Astrocyte (in vitro differentiated cells and primary cell): ENCODE data around the gene ERG28. TPM values are rescaled to one million over a fixed set of nuclear protein-coding genes. Genes with fewer than 3 reads are reported as not detected.
A peak's percentile ranks its signal among the peaks of the same experiment; 100 is the strongest.

ENCODE experiments used
- DNase-seq: peaks from one replicate; pipeline ENCODE4 v3.0.0-alpha.2; 2010; ENCODE audit warnings: low read depth
- FAIRE-seq: peaks from 2 replicates; lab custom pipeline; 2011; peaks lifted over from hg19 to GRCh38; lab: Jason Lieb, UNC
- H2AFZ ChIP-seq: 2 replicates; pipeline ENCODE4 v1.6.0; 2012; ENCODE audit warnings: low read depth, low read length, inconsistent platforms
- H3K27ac ChIP-seq: 2 replicates; pipeline ENCODE4 v1.5.1; 2011; ENCODE audit warnings: low read depth, low read length, inconsistent platforms
- H3K27me3 ChIP-seq: 2 replicates; pipeline ENCODE4 v1.6.0; 2011; ENCODE audit warnings: low read length, inconsistent platforms; ENCODE audit not compliant: insufficient read depth
- H3K36me3 ChIP-seq: 2 replicates; pipeline ENCODE4 v1.5.1; 2011; ENCODE audit warnings: low read length, inconsistent platforms; ENCODE audit not compliant: insufficient read depth
- H3K4me1 ChIP-seq: 2 replicates; pipeline ENCODE4 v1.5.1; 2011; ENCODE audit warnings: low read length, inconsistent platforms; ENCODE audit not compliant: insufficient read depth
- H3K4me2 ChIP-seq: 2 replicates; pipeline ENCODE4 v1.6.0; 2012; ENCODE audit warnings: low read length, inconsistent platforms
- H3K4me3 ChIP-seq: 2 replicates; pipeline ENCODE4 v1.5.1; 2011; ENCODE audit warnings: low read depth, mild to moderate bottlenecking, low read length, inconsistent platforms; ENCODE audit not compliant: insufficient read depth
- H3K79me2 ChIP-seq: 2 replicates; pipeline ENCODE4 v1.6.0; 2012; ENCODE audit warnings: mild to moderate bottlenecking, low read length, inconsistent platforms; ENCODE audit not compliant: insufficient read depth
- H3K9ac ChIP-seq: 2 replicates; pipeline ENCODE4 v1.6.0; 2012; ENCODE audit warnings: mild to moderate bottlenecking, low read length, inconsistent platforms
- H3K9me3 ChIP-seq: 2 replicates; pipeline ENCODE4 v1.5.1; 2012; ENCODE audit warnings: low read depth, mild to moderate bottlenecking, low read length, inconsistent platforms; ENCODE audit not compliant: insufficient read depth
- H4K20me1 ChIP-seq: 2 replicates; pipeline ENCODE4 v1.6.0; 2012; ENCODE audit warnings: low read length, inconsistent platforms; ENCODE audit not compliant: insufficient read depth
- H3K27ac Mint-ChIP-seq: one replicate; pipeline ENCODE4 v1.8.0; 2021; ENCODE audit warnings: mild to moderate bottlenecking, mixed read lengths; ENCODE audit not compliant: unreplicated experiment
- H3K27me3 Mint-ChIP-seq: one replicate; pipeline ENCODE4 v1.8.0; 2021; ENCODE audit warnings: low read depth, mixed read lengths; ENCODE audit not compliant: unreplicated experiment
- H3K36me3 Mint-ChIP-seq: one replicate; pipeline ENCODE4 v1.8.0; 2021; ENCODE audit warnings: low read depth, mixed read lengths; ENCODE audit not compliant: unreplicated experiment
- H3K4me1 Mint-ChIP-seq: one replicate; pipeline ENCODE4 v1.8.0; 2021; ENCODE audit warnings: low read depth, mixed read lengths; ENCODE audit not compliant: unreplicated experiment
- H3K4me3 Mint-ChIP-seq: one replicate; pipeline ENCODE4 v1.8.0; 2021; ENCODE audit warnings: mild to moderate bottlenecking, moderate library complexity, mixed read lengths; ENCODE audit not compliant: unreplicated experiment
- H3K9me3 Mint-ChIP-seq: one replicate; pipeline ENCODE4 v1.8.0; 2021; ENCODE audit warnings: mild to moderate bottlenecking, mixed read lengths; ENCODE audit not compliant: unreplicated experiment
- EZH2 ChIP-seq: IDR thresholded peaks from 2 replicates; pipeline ENCODE4 v1.6.1; 2012; ENCODE audit warnings: mild to moderate bottlenecking, low read length, inconsistent platforms; ENCODE audit not compliant: insufficient read depth
- total RNA-seq: library from RNA; stranded (reverse); gene quantifications from 2 replicates; pipeline ENCODE4 v1.2.1, GENCODE V29; 2021
- TF ChIP-seq, protein P1 (sequence below): IDR thresholded peaks from 2 replicates; pipeline ENCODE4 v1.5.1; 2011; ENCODE audit warnings: low read depth, mild to moderate bottlenecking, inconsistent platforms, low read length, moderate library complexity; ENCODE audit not compliant: insufficient read depth

The ERG28 gene
- total RNA-seq, 1 donor from 2014 or later = 23.1 TPM

GRCh38 chr14:75705014-75705413, 44.3 kb upstream of the ERG28 start:
- Mint-ChIP-seq H3K36me3 (peaks cover 13% of the 10 kb centered on the region), H3K4me3 (no peak overlapping the region), H3K27me3 (no peaks in the 10 kb centered on the region), H3K4me1 (peaks cover 11% of the 10 kb centered on the region), H3K27ac (no peak overlapping the region), H3K9me3 (no peaks in the 10 kb centered on the region)
- no peak overlapping the region for H2AFZ ChIP-seq
- H3K79me2 ChIP-seq = no peaks in the 10 kb centered on the region
- H3K9me3 ChIP-seq = no peaks in the 10 kb centered on the region
- no peaks in the 10 kb centered on the region for H4K20me1 ChIP-seq
- no peak overlapping the region for H3K27ac ChIP-seq
- no peak overlapping the region for H3K4me3 ChIP-seq
- no peak overlapping the region for H3K9ac ChIP-seq
- H3K36me3 ChIP-seq = peaks cover 3% of the 10 kb centered on the region
- no peak for FAIRE-seq
- H3K4me1 ChIP-seq = peaks cover 15% of the 10 kb centered on the region
- no peak overlapping the region for H3K4me2 ChIP-seq
- no peaks in the 10 kb centered on the region for H3K27me3 ChIP-seq
- DNase-seq = no peak
- no peak for TF ChIP-seq EZH2
- TF ChIP-seq, protein P1, sequence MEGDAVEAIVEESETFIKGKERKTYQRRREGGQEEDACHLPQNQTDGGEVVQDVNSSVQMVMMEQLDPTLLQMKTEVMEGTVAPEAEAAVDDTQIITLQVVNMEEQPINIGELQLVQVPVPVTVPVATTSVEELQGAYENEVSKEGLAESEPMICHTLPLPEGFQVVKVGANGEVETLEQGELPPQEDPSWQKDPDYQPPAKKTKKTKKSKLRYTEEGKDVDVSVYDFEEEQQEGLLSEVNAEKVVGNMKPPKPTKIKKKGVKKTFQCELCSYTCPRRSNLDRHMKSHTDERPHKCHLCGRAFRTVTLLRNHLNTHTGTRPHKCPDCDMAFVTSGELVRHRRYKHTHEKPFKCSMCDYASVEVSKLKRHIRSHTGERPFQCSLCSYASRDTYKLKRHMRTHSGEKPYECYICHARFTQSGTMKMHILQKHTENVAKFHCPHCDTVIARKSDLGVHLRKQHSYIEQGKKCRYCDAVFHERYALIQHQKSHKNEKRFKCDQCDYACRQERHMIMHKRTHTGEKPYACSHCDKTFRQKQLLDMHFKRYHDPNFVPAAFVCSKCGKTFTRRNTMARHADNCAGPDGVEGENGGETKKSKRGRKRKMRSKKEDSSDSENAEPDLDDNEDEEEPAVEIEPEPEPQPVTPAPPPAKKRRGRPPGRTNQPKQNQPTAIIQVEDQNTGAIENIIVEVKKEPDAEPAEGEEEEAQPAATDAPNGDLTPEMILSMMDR = no peak

GRCh38 chr14:75703467-75703866, 42.8 kb upstream of the ERG28 start:
- FAIRE-seq = no peak
- peak overlapping the region; percentile 58 for H3K27ac ChIP-seq

More at GRCh38 chr14:75703467-75703866, 42.8 kb upstream of the ERG28 start:
- Histone ChIP-seq H4K20me1 (no peaks in the 10 kb centered on the region), H3K4me3 (no peak overlapping the region), H3K79me2 (no peaks in the 10 kb centered on the region), H3K4me2 (peak overlapping the region; percentile 57), H3K4me1 (peaks cover 15% of the 10 kb centered on the region), H2AFZ (no peak overlapping the region), H3K36me3 (peaks cover 13% of the 10 kb centered on the region), H3K27me3 (no peaks in the 10 kb centered on the region), H3K9me3 (no peaks in the 10 kb centered on the region), H3K9ac (peak overlapping the region; percentile 6)
- H3K27me3 Mint-ChIP-seq = no peaks in the 10 kb centered on the region
- no peak overlapping the region for H3K4me3 Mint-ChIP-seq
- H3K36me3 Mint-ChIP-seq = peaks cover 15% of the 10 kb centered on the region
- H3K9me3 Mint-ChIP-seq = no peaks in the 10 kb centered on the region
- TF ChIP-seq, protein P1 = no peak
- TF ChIP-seq EZH2 = no peak
- peaks cover 11% of the 10 kb centered on the region for H3K4me1 Mint-ChIP-seq
- no peak for DNase-seq
- no peak overlapping the region for H3K27ac Mint-ChIP-seq
